WTC11 (cell line): ENCODE measurements around the gene CORO2B. TPM values are rescaled to one million over a fixed set of nuclear protein-coding genes. Genes with fewer than 3 reads are reported as not detected.

Experiments used
- ATAC-seq: fragments of 200-7000 bp; cut with Tn5 transposase; 2 replicates; pipeline ENCODE4 v1.10.0; 2021; ENCODE audit warnings: mild to moderate bottlenecking, moderate library complexity
- CTCF ChIA-PET: fragments of 300-600 bp; sonication (Branson Sonifier 250); formaldehyde crosslinking; loops from one replicate; lab custom pipeline; 2021; ENCODE audit warnings: antibody characterized with exemption; lab: Charles Lee
- POLR2A ChIA-PET: fragments of 350-600 bp; sonication (Branson Sonifier 250); formaldehyde crosslinking; loops from one replicate; lab custom pipeline; 2021; ENCODE audit warnings: antibody characterized with exemption; lab: Charles Lee
- DNase-seq: peaks from one replicate; pipeline ENCODE4 v3.0.0; 2021; ENCODE audit warnings: low spot score
- H3K27ac Mint-ChIP-seq: 2 replicates; pipeline ENCODE4 v1.8.0; 2021; ENCODE audit warnings: mixed read lengths
- H3K27me3 Mint-ChIP-seq: 2 replicates; pipeline ENCODE4 v1.8.0; 2021; ENCODE audit warnings: low read depth, mild to moderate bottlenecking, moderate library complexity, mixed read lengths
- H3K36me3 Mint-ChIP-seq: 2 replicates; pipeline ENCODE4 v1.8.0; 2021; ENCODE audit warnings: mixed read lengths
- H3K4me1 Mint-ChIP-seq: 2 replicates; pipeline ENCODE4 v1.8.0; 2022; ENCODE audit warnings: mixed read lengths
- H3K4me3 Mint-ChIP-seq: 2 replicates; pipeline ENCODE4 v1.8.0; 2021; ENCODE audit warnings: mild to moderate bottlenecking, moderate library complexity, mixed read lengths
- H3K9me3 Mint-ChIP-seq: 2 replicates; pipeline ENCODE4 v1.8.0; 2021; ENCODE audit warnings: mixed read lengths
- ATF2 ChIP-seq: sonication (generic); formaldehyde crosslinking; IDR thresholded peaks from 2 replicates; pipeline ENCODE4 v1.8.1; 2022; ENCODE audit warnings: low read depth, missing genetic modification reagents, borderline replicate concordance
- CBFB ChIP-seq: sonication (generic); formaldehyde crosslinking; IDR thresholded peaks from 2 replicates; pipeline ENCODE4 v1.8.1; 2022; ENCODE audit warnings: mild to moderate bottlenecking, low read depth, missing genetic modification reagents
- E2F4 ChIP-seq: sonication (generic); formaldehyde crosslinking; IDR thresholded peaks from 2 replicates; pipeline ENCODE4 v1.8.1; 2022; ENCODE audit warnings: low read depth, mild to moderate bottlenecking, moderate library complexity, missing genetic modification reagents, borderline replicate concordance
- ELF4 ChIP-seq: sonication (generic); formaldehyde crosslinking; IDR thresholded peaks from 2 replicates; pipeline ENCODE4 v1.8.1; 2022; ENCODE audit warnings: low read depth, mild to moderate bottlenecking, moderate library complexity, missing genetic modification reagents
- FOXJ3 ChIP-seq: sonication (generic); formaldehyde crosslinking; IDR thresholded peaks from 2 replicates; pipeline ENCODE4 v1.9.0; 2021; ENCODE audit warnings: missing genetic modification reagents, mild to moderate bottlenecking, borderline replicate concordance
- GTF2I ChIP-seq: fragments of 250-450 bp; sonication (Bioruptor Pico); conservative IDR thresholded peaks from 2 replicates; pipeline ENCODE4 v1.4.0; 2021; ENCODE audit warnings: mild to moderate bottlenecking
- KAT7 ChIP-seq: sonication (generic); formaldehyde crosslinking; IDR thresholded peaks from 2 replicates; pipeline ENCODE4 v1.8.1; 2023; ENCODE audit warnings: missing genetic modification reagents, mild to moderate bottlenecking, borderline replicate concordance
- NFE2L1 ChIP-seq: sonication (generic); formaldehyde crosslinking; IDR thresholded peaks from 2 replicates; pipeline ENCODE4 v1.8.1; 2023; ENCODE audit warnings: missing genetic modification reagents
- PRDM15 ChIP-seq: sonication (generic); formaldehyde crosslinking; IDR thresholded peaks from 2 replicates; pipeline ENCODE4 v1.8.0; 2022; ENCODE audit warnings: missing genetic modification reagents
- SMAD3 ChIP-seq: sonication (generic); formaldehyde crosslinking; IDR thresholded peaks from 2 replicates; pipeline ENCODE4 v1.8.0; 2022; ENCODE audit warnings: missing genetic modification reagents, mild to moderate bottlenecking, borderline replicate concordance
- TCF7 ChIP-seq: sonication (generic); formaldehyde crosslinking; IDR thresholded peaks from 2 replicates; pipeline ENCODE4 v1.8.0; 2022; ENCODE audit warnings: mild to moderate bottlenecking, low read depth, missing genetic modification reagents, moderate library complexity
- TEAD1 ChIP-seq: sonication (generic); formaldehyde crosslinking; IDR thresholded peaks from 2 replicates; pipeline ENCODE4 v1.8.0; 2022; ENCODE audit warnings: mild to moderate bottlenecking, missing genetic modification reagents
- ZBTB43 ChIP-seq: sonication (generic); formaldehyde crosslinking; IDR thresholded peaks from 2 replicates; pipeline ENCODE4 v1.8.1; 2023; ENCODE audit warnings: mild to moderate bottlenecking, missing genetic modification reagents
- ZNF121 ChIP-seq: sonication (generic); formaldehyde crosslinking; IDR thresholded peaks from 2 replicates; pipeline ENCODE4 v1.8.0; 2023; ENCODE audit warnings: missing genetic modification reagents
- ZNF317 ChIP-seq: sonication (generic); formaldehyde crosslinking; IDR thresholded peaks from 2 replicates; pipeline ENCODE4 v1.8.1; 2023; ENCODE audit warnings: low read depth, mild to moderate bottlenecking, moderate library complexity, missing genetic modification reagents, borderline replicate concordance
- ZNF423 ChIP-seq: fragments of 250-450 bp; sonication (Bioruptor Pico); IDR thresholded peaks from 2 replicates; pipeline ENCODE4 v2.1.2; 2022; ENCODE audit warnings: mild to moderate bottlenecking, moderate library complexity
- ZNF671 ChIP-seq: fragments of 250-450 bp; sonication (Bioruptor Pico); IDR thresholded peaks from 2 replicates; pipeline ENCODE4 v1.8.0; 2021; ENCODE audit warnings: mild to moderate bottlenecking
- total RNA-seq: library from RNA; stranded (reverse); gene quantifications from 3 replicates; pipeline ENCODE4 v1.2.3, GENCODE V29; 2021
- TF ChIP-seq, protein P1 (sequence below): sonication (generic); formaldehyde crosslinking; IDR thresholded peaks from 2 replicates; pipeline ENCODE4 v1.8.1; 2022; ENCODE audit warnings: missing genetic modification reagents, borderline replicate concordance

Gene CORO2B
- total RNA-seq, 1 experiment from 2014 or later = 4.9 TPM

- TF ChIP-seq ELF4 (CRISPR knock-in tag) = no peak
- no peak for TF ChIP-seq NFE2L1 (CRISPR knock-in tag)
- TF ChIP-seq ZNF423 (CRISPR knock-in tag) = no peak
- no peak for TF ChIP-seq GTF2I (CRISPR knock-in tag)
- TF ChIP-seq TCF7 (CRISPR knock-in tag) = no peak
- TF ChIP-seq SMAD3 = no peak
- no peak for TF ChIP-seq ZBTB43 (CRISPR knock-in tag)
- TF ChIP-seq E2F4 = no peak
- TF ChIP-seq ZNF317 (CRISPR knock-in tag) = no peak
- no peak for TF ChIP-seq TEAD1
- TF ChIP-seq ZNF121 (CRISPR knock-in tag) = no peak
- TF ChIP-seq PRDM15 (CRISPR knock-in tag) = no peak
- TF ChIP-seq CBFB = no peak
- no peak for TF ChIP-seq KAT7 (CRISPR knock-in tag)
- no peak for TF ChIP-seq ATF2 (CRISPR knock-in tag)
- Mint-ChIP-seq H3K27me3 (no peaks in the 10 kb centered on the region), H3K4me1 (peaks cover 23% of the 10 kb centered on the region), H3K9me3 (peaks cover 7% of the 10 kb centered on the region), H3K4me3 (no peak overlapping the region), H3K36me3 (peaks cover 6% of the 10 kb centered on the region), H3K27ac (no peak overlapping the region)
- ChIA-PET POLR2A (no interaction called here), CTCF (interaction anchor here (0.6 to 2.6 kb wide), 16 partner anchors 7 to 217 kb away, joined by 3 to 43 read pairs (median 5); no protein-coding TSS in a partner anchor)
- no peak for DNase-seq
- no peak for ATAC-seq
These were observed 80.0 kb downstream of the CORO2B start for GRCh38 chr15:68658641-68659358.

GRCh38 chr15:68663526-68663925 is 84.7 kb downstream of the CORO2B start:
- peaks cover 9% of the 10 kb centered on the region for H3K36me3 Mint-ChIP-seq
- DNase-seq (no peak), ATAC-seq (no peak)
- TF ChIP-seq ZNF671 (CRISPR knock-in tag) (no peak), FOXJ3 (CRISPR knock-in tag) (no peak)
- TF ChIP-seq, protein P1, sequence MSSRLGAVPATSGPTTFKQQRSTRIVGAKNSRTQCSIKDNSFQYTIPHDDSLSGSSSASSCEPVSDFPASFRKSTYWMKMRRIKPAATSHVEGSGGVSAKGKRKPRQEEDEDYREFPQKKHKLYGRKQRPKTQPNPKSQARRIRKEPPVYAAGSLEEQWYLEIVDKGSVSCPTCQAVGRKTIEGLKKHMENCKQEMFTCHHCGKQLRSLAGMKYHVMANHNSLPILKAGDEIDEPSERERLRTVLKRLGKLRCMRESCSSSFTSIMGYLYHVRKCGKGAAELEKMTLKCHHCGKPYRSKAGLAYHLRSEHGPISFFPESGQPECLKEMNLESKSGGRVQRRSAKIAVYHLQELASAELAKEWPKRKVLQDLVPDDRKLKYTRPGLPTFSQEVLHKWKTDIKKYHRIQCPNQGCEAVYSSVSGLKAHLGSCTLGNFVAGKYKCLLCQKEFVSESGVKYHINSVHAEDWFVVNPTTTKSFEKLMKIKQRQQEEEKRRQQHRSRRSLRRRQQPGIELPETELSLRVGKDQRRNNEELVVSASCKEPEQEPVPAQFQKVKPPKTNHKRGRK (CRISPR knock-in tag) = no peak
- H3K4me1 Mint-ChIP-seq = peaks cover 20% of the 10 kb centered on the region
- H3K27me3 Mint-ChIP-seq = no peaks in the 10 kb centered on the region; the same call in 1 of the 2 replicates
- ChIA-PET CTCF (interaction anchor here (1.4 to 2.9 kb wide), 3 partner anchors 12 to 37 kb away, joined by 3 to 11 read pairs (median 7); no protein-coding TSS in a partner anchor), POLR2A (no interaction called here)
- peaks cover 11% of the 10 kb centered on the region for H3K9me3 Mint-ChIP-seq
- H3K4me3 Mint-ChIP-seq = no peak overlapping the region
- no peak overlapping the region for H3K27ac Mint-ChIP-seq
